Mesenteric fat pad (tissue), 1 donor: ENCODE measurements around the gene GRIK1. TPM values are rescaled to one million over a fixed set of nuclear protein-coding genes. Genes with fewer than 3 reads are reported as not detected.

ENCODE experiments used
- DNase-seq: peaks from one replicate; pipeline ENCODE4 v3.0.0-alpha.2; 2020; ENCODE audit warnings: low spot score
- total RNA-seq: library from RNA; stranded (reverse); fragmentation: NEBNext Ultra II Directional; extraction: Animal tissue kit (Norgen Biotek cat#: 25700); gene quantifications from one replicate; pipeline ENCODE4 v1.2.1, GENCODE V29; 2021
- donor health status: DM: yes; HTN: yes; CAD: no.

GRIK1 gene
- total RNA-seq, 1 donor from 2014 or later = 0.16 TPM

DNA sequence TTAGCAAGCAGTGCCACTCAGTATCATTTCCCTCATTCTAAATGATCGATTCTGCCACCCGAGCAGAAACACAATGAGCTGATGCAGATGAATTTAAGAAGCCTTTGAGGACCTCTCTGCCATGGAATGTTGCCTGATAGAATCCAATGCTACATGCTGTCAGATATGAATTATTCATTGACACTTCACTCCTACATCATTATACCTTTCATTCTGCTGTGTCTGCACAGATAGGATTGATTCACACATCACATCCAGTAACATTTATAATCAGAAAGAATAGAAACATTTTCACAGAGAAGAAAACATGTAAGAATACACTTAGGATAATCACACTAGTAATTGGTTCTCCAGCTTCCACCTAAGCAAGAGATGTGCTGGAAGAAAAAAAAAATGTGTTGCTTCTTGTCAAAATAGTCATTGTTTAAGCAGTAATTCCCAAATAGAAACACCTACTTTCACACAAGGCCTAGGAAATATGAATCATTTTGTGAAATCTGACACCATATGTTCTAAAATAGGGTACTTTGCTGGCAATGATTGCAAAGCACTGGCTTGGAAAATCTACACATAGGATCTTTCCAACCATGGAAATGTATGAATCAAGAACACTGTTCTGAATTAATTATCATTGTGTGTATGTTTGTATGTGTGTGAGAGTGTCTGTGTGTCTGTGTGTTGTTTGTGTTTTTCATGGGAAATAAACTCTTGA, 110.1 kb downstream of the GRIK1 start:
- DNase-seq = no peak

DNA sequence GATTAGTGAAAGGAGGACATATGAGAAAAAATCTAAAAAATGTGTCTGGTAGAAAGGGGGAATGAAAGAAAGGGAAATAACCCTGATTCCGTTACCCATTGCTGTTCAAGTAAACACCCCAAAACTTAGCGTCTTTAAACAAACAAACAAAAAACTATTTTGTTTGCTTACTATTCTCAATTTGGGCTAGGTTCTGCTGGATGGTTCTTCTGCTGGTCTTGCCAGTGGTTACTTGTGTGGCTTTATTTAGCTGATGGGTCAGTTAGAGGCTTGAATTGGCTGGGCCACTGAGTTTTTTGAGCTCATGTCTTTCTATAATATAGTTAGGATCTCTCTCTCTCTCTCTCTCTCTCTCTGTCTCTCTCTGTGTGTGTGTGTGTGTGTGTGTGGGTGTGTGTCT, 112.1 kb downstream of the GRIK1 start:
- DNase-seq = no peak

DNA sequence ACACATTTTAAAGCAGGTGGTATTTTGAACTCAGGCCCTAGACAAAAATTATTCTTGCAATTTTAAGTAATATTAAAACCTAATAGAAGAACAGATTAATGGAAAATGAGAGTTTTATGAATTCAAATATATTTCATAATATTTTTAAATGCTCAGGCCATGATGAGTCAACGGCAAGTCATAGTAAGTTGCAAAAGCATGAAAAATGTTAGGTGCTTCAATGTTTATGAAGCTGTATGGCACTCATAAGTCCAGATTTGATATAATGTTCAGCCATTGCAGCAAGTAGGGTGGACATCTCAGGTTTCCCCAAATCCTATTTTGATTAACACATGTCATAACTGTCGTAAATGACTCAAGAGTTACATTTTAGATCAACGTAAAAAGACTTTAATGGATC, 112.6 kb downstream of the GRIK1 start:
- DNase-seq = no peak

DNA sequence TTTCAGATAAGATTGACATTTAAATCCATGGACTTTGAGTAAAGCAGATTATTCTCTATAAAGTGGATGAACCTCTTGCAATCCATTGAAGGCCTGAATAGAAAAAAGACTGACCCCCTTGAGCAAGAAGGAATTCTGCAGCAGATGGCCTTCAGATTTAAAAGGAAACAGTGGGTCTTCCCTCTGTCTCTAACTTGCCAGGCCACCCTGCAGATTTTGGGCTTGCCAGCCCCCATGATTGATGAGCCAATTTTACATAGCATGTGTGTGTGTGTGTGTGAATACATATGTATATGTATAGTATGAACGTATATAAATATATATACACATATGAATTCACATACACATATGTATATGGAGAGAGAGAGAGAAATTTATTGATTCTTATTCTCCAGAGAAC, 113.4 kb downstream of the GRIK1 start:
- no peak for DNase-seq

DNA sequence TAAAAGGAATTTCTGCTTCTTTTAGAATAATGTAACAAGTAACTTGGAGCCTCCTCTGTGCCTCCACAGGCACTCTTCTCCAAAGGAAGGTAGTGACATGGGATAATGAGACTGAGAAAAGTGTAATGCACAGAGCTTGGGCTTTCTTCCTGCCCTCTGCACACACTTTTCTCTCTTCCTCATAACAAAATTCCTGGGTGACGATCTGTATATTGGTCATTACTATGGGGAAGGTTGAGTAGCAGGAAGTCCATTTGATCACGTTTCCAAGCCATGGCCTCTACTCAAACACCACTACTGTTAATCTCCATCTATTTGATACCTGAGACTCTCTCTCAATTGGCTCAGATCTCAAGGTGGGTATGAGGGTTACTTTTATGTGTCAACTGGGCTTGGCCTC, 113.9 kb downstream of the GRIK1 start:
- no peak for DNase-seq

DNA sequence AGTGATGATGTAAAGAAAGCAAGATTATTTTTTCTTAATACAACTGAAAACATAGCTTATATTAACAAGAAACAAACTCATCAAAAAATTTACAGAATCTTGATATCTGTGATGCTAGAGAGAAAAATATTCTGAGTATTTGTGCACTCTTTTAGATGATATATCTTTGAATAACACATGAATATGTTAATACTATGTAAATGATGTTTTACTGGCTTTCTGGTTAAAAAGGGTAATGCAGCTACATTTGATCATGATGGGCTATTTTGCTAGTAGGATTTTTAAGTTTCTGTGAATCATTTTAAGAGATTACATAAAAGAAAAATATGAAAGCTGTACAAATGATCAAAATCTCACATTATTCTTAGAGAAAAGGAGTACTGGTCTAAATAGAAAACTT, 114.5 kb downstream of the GRIK1 start:
- DNase-seq = no peak

DNA sequence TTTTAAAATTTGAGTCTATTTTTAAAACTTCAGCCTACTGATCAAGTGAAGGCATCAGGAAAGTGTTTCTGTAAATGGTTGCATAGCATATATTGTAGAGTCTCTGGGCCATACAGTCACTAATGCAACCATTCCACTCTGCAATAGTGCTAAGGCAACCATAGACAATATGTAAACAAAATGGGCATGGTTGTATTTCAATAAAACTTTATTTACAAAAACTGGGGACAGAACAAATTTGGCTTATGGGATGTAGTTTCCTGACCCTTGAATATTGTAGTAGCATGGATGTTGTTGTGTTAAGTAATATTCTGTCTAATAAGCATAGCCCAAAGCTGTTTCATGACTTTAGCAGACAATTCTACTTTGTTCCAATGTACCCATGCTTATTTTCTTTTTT, 117.7 kb downstream of the GRIK1 start:
- no peak for DNase-seq

DNA sequence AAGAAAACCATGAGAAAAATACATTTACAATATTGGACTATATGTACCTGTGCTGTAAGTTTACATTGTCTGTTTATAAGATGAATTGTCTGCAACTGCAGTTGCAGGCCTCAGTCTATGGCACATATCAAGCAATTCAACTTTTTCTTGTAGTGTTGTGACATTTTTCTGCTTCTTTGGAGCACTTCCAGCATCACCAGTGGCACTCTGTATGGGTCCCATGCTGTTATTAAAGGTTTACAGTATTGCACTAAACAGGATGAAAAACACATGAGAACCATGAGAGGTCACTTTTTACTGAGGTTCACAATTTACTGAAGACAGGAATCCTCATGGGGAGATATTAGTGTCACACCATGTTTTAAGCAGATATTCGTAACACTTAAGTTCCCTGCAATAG, 118.6 kb downstream of the GRIK1 start:
- no peak for DNase-seq

DNA sequence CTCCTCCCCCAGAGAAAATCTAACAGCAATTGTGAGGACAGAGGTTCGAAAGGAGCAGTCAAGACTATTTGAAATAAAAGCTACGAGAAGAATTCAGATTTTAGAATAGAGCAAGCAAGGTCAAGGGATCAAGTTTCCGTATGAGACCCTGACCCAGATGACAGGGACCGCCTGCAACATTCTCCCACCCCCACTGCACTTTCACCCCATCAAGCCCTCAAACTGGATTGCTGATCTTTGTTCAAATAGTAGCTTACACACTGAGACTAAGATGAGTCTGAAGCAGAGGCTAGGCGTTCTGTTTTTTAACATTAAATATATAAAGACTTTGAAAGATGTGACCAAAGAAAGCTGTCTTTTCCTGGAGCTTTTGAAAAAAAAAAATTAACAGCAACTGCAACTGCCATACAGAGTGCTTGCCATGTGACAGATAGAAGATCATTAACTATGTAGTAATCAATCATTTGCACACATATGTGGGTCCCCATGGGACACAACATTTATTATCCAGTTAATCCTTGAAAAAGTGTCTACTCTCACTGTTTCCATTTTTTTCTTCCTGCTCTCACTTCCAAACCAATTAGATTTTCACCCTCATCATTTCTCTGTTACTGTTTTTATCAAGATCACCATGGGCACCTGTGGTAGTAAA, 120.0 kb downstream of the GRIK1 start:
- no peak for DNase-seq

DNA sequence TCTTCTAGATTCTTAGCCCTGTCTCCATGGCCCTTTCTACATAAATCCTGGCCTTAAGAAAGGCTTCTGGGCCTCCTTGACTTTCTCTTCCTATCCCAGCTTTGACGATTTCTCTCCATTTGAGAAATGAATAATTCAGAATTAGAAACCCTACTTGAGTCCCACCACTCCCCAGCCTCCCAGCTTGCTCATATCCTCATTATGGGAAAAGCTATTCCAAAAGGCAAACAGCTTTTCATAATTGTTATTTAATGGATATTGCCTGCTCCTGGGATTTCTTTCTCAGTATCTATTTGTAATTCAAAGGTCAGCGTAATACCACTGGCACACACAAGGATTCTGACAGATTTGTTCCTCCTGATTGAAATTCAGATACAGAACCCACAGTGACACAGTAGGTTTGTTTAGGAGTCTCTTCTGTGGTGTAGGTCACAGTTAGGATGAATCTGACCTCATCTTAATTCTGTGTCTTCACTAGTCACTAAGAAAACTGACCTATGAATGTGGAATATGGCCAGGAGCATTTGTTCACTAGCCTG, 121.3 kb downstream of the GRIK1 start:
- DNase-seq = no peak

DNA sequence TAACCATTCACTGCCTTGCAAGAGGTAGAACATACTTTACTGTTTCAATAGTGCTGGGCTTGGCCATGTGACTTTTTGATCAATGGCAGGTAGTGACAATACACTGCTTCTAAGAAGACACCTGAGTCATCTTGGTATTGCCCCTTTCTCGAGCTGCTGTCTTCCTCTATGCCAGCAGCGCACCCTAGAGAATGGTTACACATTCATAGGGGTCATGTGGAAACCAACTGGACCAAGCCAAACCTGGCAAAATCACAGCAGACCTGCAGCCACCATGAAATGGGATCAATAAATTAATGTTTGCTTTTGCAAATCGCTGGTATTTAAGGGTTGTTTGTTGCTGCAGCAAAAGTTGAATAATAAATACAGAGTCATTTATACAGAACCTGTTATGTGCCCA, 122.3 kb downstream of the GRIK1 start:
- DNase-seq = no peak

DNA sequence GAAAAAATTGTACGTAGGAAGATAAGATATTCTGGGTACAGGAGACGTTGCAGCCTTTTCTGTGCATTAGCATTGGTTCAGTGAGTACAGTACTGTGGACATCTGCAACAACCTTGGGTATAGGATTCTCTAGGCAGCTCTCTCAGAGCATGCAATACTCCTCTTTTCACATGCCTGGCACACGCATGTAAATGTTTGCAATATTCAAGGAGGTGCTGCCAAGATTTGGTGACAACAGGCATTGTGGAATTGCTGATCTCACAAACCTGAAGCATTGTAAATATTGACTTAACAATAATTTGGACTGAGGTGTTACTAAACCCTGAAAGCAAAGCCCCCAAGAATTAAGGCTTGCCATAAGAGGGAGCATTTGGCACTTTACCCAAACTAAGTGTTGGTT, 126.8 kb downstream of the GRIK1 start:
- DNase-seq = no peak

DNA sequence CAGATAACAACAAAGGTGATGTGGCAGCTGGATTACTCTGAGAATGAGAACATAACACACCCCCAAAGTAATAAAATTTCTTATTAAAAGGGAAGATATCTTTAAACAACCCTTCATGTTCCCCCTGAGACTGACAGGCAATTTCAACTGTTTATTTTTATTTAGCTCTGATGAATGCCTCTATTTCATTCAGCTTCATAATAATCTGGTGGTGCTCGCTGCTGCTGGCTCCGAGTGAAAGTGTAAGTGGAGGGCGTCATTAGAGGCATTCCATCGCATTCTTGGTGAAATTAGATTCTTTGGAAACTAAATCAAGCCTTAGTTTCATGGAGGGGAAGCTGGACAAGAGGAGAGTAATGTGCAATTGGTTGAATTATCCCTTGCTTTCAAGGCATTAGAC, 128.9 kb downstream of the GRIK1 start:
- DNase-seq = no peak

DNA sequence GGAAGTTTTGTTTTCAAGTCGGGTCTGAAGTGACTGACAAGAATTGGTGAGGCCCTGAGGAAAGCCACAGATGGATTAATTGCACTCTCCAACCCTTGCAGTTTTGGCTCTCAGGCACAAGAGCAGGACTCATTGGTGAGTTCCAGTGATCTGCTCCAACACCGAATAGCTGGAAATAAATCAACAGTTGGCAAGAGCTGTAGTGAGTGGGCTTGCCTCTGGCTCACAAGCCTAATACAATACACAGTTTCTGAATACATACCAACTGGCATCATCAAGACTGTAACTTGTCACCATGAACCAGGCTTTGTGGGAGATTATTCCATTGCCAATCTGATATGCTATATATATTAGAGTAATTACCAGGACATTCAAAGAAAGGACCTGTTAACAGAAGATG, 131.6 kb downstream of the GRIK1 start:
- DNase-seq = no peak

DNA sequence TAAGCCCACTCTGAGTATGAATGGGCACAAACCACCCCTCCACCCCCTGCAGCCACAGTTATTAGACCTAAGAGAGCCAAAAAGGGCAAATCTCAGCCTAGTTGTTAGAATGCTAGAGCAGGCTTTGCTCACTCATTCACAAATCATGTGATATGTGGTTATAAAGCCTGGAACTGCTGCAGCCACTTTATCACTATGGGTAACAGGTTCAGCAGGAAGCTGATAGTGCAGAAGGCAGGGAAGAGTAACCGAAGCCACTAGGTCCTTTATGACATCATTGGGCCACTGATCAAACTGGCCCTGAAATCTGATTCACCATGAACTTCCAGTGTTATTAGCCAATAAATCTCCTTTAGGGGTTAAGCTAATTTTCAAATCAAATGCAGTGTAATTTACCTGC, 134.7 kb downstream of the GRIK1 start:
- no peak for DNase-seq

DNA sequence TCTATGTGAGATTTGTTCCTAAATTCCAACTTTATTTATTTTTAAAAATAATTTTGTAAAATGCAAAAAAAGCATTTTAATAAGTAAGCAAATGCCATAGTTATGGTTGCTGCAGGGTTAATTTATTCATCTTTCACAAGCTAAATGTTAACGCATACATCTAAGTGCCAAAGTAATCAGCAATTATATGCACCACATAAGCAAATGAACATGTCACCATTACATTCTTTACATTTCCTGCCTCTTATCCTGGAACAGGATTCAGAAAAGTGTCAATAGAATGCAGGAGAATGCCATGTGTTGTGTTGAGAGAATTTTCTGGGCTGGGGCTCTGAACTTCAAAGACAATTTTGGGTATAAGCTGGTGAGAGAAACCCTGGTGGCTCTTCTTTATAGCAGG, 136.6 kb downstream of the GRIK1 start:
- no peak for DNase-seq

DNA sequence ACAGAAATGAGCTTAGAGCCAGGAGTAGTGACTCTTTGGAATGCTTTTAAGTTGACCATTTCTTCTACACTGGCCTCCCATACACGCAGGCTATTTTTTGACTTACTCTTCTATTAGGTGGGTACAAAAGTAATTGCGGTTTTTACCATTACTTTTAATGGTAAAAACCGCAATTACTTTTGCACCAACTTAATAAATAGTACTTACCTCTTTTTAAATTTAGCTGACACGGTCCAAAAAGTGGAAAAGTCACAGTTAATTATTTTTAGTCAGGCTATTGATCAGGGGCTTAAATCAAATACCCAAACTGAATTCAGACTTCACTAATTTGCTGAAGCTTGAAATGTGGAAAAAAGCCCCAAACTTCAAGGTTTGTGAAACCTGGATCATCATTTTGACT, 138.7 kb downstream of the GRIK1 start:
- no peak for DNase-seq

DNA sequence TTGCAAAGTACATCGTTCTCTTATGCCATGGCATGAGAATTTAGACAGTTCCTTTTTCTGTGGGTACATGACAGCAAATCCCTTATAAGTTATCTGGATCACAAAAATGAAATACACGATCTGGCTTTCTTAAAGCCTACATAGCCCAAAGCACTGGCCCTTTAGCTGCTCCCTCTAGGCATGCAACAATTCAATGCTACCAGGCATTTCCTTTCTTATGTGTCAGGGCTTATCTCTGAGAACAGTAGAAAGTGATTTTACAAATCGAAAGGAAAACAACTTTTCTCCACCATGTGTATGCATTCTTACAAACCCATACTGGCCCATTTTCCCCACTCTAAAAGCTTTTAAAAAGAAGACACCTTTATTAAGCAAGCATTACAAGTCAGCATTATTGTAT, 139.7 kb downstream of the GRIK1 start:
- DNase-seq = no peak

DNA sequence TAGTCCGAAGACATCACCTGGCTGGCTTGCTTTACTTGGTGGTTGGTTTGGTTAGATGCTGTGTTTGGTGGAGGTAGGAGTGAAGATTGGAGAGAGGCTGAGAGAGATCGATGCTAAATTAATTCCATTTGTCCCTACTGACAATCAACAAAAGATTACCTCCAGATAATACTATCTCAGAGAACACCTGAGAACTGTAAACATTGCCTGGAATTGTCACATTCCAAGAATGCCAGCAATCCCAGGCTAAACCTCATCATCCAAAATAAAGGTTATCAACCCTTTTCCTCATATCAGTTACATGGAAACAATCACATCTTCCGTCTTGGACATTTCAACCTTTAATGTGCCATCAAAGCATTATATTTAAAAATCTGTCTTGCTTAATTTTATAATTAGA, 141.0 kb downstream of the GRIK1 start:
- no peak for DNase-seq

DNA sequence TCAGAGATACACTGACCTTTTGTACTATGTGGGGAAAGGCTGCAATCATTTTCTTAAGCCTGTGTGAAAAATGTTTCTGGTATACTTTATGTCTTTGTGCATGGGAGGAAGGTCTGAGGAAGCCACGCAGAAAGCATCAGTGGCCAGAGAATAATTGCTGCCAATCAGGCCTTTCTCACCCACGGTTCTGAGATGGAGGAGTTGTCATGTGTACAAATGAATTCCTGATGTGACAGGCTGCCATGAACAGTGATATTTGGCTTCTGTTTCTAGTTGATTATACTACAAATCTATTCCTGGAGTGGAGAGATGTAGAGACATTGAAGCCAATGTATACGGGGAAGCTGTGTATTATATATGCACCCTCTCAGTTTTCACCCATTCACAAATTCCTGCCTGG, 142.6 kb downstream of the GRIK1 start:
- DNase-seq = no peak

DNA sequence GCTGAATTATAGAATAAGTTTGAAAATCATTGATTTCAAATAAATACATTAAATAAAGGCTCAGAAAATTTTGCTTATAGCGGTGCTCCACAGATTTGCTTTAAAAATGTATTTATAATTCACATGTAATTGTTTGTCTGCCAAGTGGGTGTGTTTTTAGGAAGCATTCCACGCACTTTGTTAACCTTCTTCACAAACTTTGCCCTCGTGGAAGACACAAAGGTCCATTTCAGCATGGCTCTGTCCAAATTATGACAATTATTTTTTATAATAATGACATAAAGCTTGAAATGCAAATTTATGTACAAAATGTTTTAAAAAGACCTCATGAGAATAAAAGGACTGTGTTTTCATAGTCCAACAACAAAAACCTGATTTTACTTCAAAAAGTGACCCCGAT, 146.1 kb downstream of the GRIK1 start:
- no peak for DNase-seq

DNA sequence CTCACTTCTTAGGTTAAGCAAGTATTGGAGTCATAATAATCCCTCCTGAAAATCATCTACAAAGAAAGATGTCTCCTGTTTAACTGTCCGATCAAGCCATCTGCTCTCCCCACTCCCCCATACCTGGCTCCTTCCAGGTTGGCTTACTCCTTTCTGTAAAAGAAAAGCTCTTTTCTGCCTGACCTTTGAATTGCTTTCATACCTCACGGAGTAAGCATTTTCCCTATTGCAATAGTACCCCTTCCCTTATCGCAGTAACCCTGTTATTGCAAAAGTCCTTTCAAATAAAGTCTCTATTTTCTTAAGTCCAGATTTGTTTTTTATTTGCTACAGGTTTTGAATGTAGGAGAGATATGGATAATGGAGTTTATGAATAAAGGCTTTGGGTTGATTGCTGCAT, 150.4 kb downstream of the GRIK1 start:
- no peak for DNase-seq

DNA sequence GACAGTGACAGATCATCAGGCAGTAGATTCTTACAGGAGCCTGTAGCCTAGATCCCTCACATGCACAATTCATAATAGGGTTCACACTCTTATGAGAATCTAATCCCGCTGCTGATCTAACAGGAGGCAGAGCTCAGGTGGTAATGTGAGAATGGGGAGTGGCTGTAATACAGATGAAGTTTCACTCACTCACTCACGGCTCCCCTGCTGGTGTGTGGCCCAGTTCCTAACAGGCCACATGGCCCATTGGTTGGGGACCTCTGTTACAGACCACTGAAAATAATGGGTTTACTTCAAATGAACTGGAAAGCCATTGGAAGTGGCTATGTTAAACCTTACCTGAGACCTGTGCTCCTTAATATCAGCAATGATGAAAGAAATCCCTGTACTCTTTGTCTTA, 151.0 kb downstream of the GRIK1 start:
- no peak for DNase-seq
